ENCODE results near the gene TMEM125.

GRCh38 chr1:43318831-43319230, 49.0 kb downstream of the TMEM125 start:
- TF ChIP-seq, protein P1, sequence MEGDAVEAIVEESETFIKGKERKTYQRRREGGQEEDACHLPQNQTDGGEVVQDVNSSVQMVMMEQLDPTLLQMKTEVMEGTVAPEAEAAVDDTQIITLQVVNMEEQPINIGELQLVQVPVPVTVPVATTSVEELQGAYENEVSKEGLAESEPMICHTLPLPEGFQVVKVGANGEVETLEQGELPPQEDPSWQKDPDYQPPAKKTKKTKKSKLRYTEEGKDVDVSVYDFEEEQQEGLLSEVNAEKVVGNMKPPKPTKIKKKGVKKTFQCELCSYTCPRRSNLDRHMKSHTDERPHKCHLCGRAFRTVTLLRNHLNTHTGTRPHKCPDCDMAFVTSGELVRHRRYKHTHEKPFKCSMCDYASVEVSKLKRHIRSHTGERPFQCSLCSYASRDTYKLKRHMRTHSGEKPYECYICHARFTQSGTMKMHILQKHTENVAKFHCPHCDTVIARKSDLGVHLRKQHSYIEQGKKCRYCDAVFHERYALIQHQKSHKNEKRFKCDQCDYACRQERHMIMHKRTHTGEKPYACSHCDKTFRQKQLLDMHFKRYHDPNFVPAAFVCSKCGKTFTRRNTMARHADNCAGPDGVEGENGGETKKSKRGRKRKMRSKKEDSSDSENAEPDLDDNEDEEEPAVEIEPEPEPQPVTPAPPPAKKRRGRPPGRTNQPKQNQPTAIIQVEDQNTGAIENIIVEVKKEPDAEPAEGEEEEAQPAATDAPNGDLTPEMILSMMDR (IDR thresholded peaks at IDR 0.05): no peak
- no peak for TF ChIP-seq POLR2AphosphoS5 (IDR thresholded peaks at IDR 0.05)
- no peak for TF ChIP-seq EP300 (IDR thresholded peaks at IDR 0.05)
- TF ChIP-seq POLR2A (IDR thresholded peaks at IDR 0.05): no peak
